K562 (cell line): ENCODE data around the gene PRKD2. TPM values are rescaled to one million over a fixed set of nuclear protein-coding genes. Genes with fewer than 3 reads are reported as not detected.

Experiments used
- ATAC-seq: fragments of 200-7000 bp; cut with Tn5 transposase; 3 replicates; pipeline ENCODE4 v1.9.1; 2020; ENCODE audit warnings: moderate library complexity
- BruUV-seq: library from RNA; stranded (reverse); fragments of 400-500 nt; replicated peaks from 2 replicates; lab custom pipeline; 2021; lab: Mats Ljungman, UMichigan
- CTCF ChIA-PET: fragments of 300-600 bp; formaldehyde crosslinking; extraction: SDS; loops from one replicate; lab custom pipeline; 2021; ENCODE audit warnings: low intra/inter-chr PET ratio; lab: Yijun Ruan, JAX
- POLR2A ChIA-PET: fragments of 300-600, 350-650 bp; sonication (Branson Sonifier 250); formaldehyde crosslinking; extraction: SDS; loops from one replicate; lab custom pipeline; 2021; ENCODE audit warnings: antibody characterized with exemption, inconsistent platforms; lab: Yijun Ruan, JAX
- DNase-seq, 4 experiments: peaks; one replicate each; pipeline versions ENCODE4 v3.0.0 to v3.0.0-alpha.2; 2011 to 2018; ENCODE audit warnings: low spot score in 3 of 4, mixed read lengths in 3 of 4; ENCODE audit errors: extremely low read depth in 1 of 4
- FAIRE-seq: peaks from 2 replicates; lab custom pipeline; 2011; peaks lifted over from hg19 to GRCh38; lab: Jason Lieb, UNC
- H2AFZ ChIP-seq: 2 replicates; pipeline ENCODE4 v1.6.0; 2011; ENCODE audit warnings: low read depth, low read length, control low read depth, inconsistent platforms
- H3K27ac ChIP-seq: fragments of 200-600 bp; 3 replicates; pipeline ENCODE4 v1.8.0; 2011; ENCODE audit warnings: low read depth, mild to moderate bottlenecking, control low read depth, inconsistent platforms, low read length, moderate library complexity, mixed read lengths; ENCODE audit errors: extremely low read depth
- H3K27me3 ChIP-seq, 2 experiments: fragments of 300-600 bp in 1 of 2; 2 replicates in 1 of 2; 3 replicates in 1 of 2; pipeline versions ENCODE4 v1.6.0 to v1.8.0; 2011; ENCODE audit warnings: inconsistent platforms in 2 of 2, low read length in 2 of 2, mild to moderate bottlenecking in 1 of 2, mixed read lengths in 1 of 2, moderate library complexity in 1 of 2; ENCODE audit not compliant: control insufficient read depth in 2 of 2, insufficient read depth in 2 of 2
- H3K36me3 ChIP-seq: fragments of 300-600 bp; 3 replicates; pipeline ENCODE4 v1.8.0; 2011; ENCODE audit warnings: mild to moderate bottlenecking, low read length, inconsistent platforms; ENCODE audit not compliant: control insufficient read depth, insufficient read depth
- H3K4me1 ChIP-seq, 2 experiments: fragments of 200-600 bp in 1 of 2; replicated peaks in 1 of 2; 2 replicates in 1 of 2; 3 replicates in 1 of 2; pipeline versions ENCODE4 v1.5.1 to v1.8.0; 2011; ENCODE audit warnings: inconsistent platforms in 2 of 2, low read length in 2 of 2, mild to moderate bottlenecking in 1 of 2, mixed read lengths in 1 of 2, moderate library complexity in 1 of 2; ENCODE audit not compliant: control insufficient read depth in 2 of 2, insufficient read depth in 2 of 2
- H3K4me2 ChIP-seq: 2 replicates; pipeline ENCODE4 v1.6.1; 2011; ENCODE audit warnings: low read length, control low read depth, inconsistent platforms, mixed read lengths; ENCODE audit not compliant: insufficient read depth
- H3K4me3 ChIP-seq: fragments of 200-600 bp; sonication (generic), shearing (Covaris generic); 2 replicates; pipeline ENCODE4 v1.5.1; 2016; ENCODE audit warnings: control low read depth, inconsistent platforms
- H3K79me2 ChIP-seq: fragments of 200-600 bp; 3 replicates; pipeline ENCODE4 v1.8.0; 2011; ENCODE audit warnings: low read length, inconsistent platforms; ENCODE audit not compliant: control insufficient read depth, insufficient read depth
- H3K9ac ChIP-seq, 2 experiments: 2 replicates each; pipeline versions ENCODE4 v1.6.0 to v1.6.1; 2011; ENCODE audit warnings: low read depth in 2 of 2, low read length in 2 of 2, control low read depth in 1 of 2, inconsistent platforms in 1 of 2, mild to moderate bottlenecking in 1 of 2, mixed read lengths in 1 of 2; ENCODE audit not compliant: insufficient read depth in 1 of 2
- H3K9me1 ChIP-seq: one replicate; pipeline ENCODE4 v1.6.0; 2011; ENCODE audit warnings: inconsistent platforms, mild to moderate bottlenecking, low read length, moderate library complexity; ENCODE audit not compliant: control insufficient read depth, insufficient read depth
- H3K9me3 ChIP-seq: replicated peaks from 2 replicates; pipeline ENCODE4 v1.5.1; 2011; ENCODE audit warnings: low read depth, low read length, inconsistent platforms; ENCODE audit not compliant: control insufficient read depth, insufficient read depth
- H4K20me1 ChIP-seq: replicated peaks from 2 replicates; pipeline ENCODE4 v1.6.1; 2011; ENCODE audit warnings: low read length, inconsistent platforms, mixed read lengths; ENCODE audit not compliant: control insufficient read depth, insufficient read depth
- CBFA2T3 ChIP-seq: fragments of 450-650 bp; IDR thresholded peaks from 2 replicates; pipeline ENCODE4 v1.6.1; 2017
- CCAR2 ChIP-seq: fragments of 200-400 bp; formaldehyde crosslinking; IDR thresholded peaks from 2 replicates; pipeline ENCODE4 v1.6.1; 2017; ENCODE audit warnings: mild to moderate bottlenecking, low read depth, low read length
- ELF4 ChIP-seq: fragments of 450-650 bp; formaldehyde crosslinking; IDR thresholded peaks from 2 replicates; pipeline ENCODE4 v1.4.0; 2022; ENCODE audit warnings: missing genetic modification characterization
- ERF ChIP-seq: fragments of 450-650 bp; formaldehyde crosslinking; IDR thresholded peaks from 2 replicates; pipeline ENCODE4 v1.4.0; 2020; ENCODE audit warnings: mild to moderate bottlenecking, mixed read lengths
- HDAC2 ChIP-seq: fragments of 450-650 bp; IDR thresholded peaks from 2 replicates; pipeline ENCODE4 v1.6.1; 2016; ENCODE audit warnings: mild to moderate bottlenecking
- MAZ ChIP-seq, 2 experiments: fragments of 450-650 bp in 1 of 2; sonication (generic) in 1 of 2; formaldehyde crosslinking; IDR thresholded peaks in 1 of 2; conservative IDR thresholded peaks in 1 of 2; 2 replicates each; pipeline versions ENCODE4 v1.4.0 to v1.5.0; 2020; ENCODE audit warnings: mild to moderate bottlenecking in 1 of 2, missing genetic modification reagents in 1 of 2
- MYC ChIP-seq, 2 experiments: fragments of 250-450 bp in 1 of 2; sonication (Bioruptor Pico) in 1 of 2; IDR thresholded peaks; 2 replicates each; pipeline versions ENCODE4 v1.5.1 to v1.6.1; 2012 to 2021; ENCODE audit warnings: low read depth in 2 of 2, borderline replicate concordance in 1 of 2, improper control_type of control experiment in 1 of 2, low read length in 1 of 2, mild to moderate bottlenecking in 1 of 2, moderate library complexity in 1 of 2
- POLR2G ChIP-seq: fragments of 200-400 bp; formaldehyde crosslinking; IDR thresholded peaks from 2 replicates; pipeline ENCODE4 v1.6.1; 2017; ENCODE audit warnings: low read depth, mild to moderate bottlenecking, antibody characterized with exemption, low read length, moderate library complexity
- SIN3B ChIP-seq: fragments of 450-650 bp; IDR thresholded peaks from 2 replicates; pipeline ENCODE4 v1.6.1; 2017; ENCODE audit warnings: low read depth, mild to moderate bottlenecking, moderate library complexity
- SMAD1 ChIP-seq: fragments of 150-350 bp; IDR thresholded peaks from 2 replicates; pipeline ENCODE4 v1.6.1; 2014; ENCODE audit warnings: low read length, low read depth; ENCODE audit not compliant: partially characterized antibody
- ZNF197 ChIP-seq: fragments of 200-800 bp; sonication (Bioruptor generic); IDR thresholded peaks from 2 replicates; pipeline ENCODE4 v1.6.1; 2016; ENCODE audit warnings: low read depth, missing genetic modification characterization, missing compliant biosample characterization
- ZNF511 ChIP-seq: sonication (generic); formaldehyde crosslinking; IDR thresholded peaks from 2 replicates; pipeline ENCODE4 v1.8.0; 2022; ENCODE audit warnings: mild to moderate bottlenecking, missing genetic modification reagents
- ZNF740 ChIP-seq, 3 experiments: fragments of 200-800 bp in 1 of 3; sonication (Bioruptor generic) in 1 of 3; sonication (generic) in 1 of 3; formaldehyde crosslinking in 1 of 3; IDR thresholded peaks; 2 replicates each; pipeline versions ENCODE4 v1.6.1 to v1.8.0; 2016 to 2022; ENCODE audit warnings: mild to moderate bottlenecking in 2 of 3, missing compliant biosample characterization in 2 of 3, missing genetic modification characterization in 2 of 3, missing genetic modification reagents in 1 of 3
- ZNF830 ChIP-seq: fragments of 250-450 bp; sonication (Bioruptor Pico); IDR thresholded peaks from 2 replicates; pipeline ENCODE4 v1.5.0; 2021; ENCODE audit warnings: mild to moderate bottlenecking
- WGBS: fragments of 100-300 bp; shearing (Covaris generic); methylation state at CpG from one replicate; pipeline ENCODE4 v1.1.6; 2016; ENCODE audit warnings: low coverage, mixed read lengths; ENCODE audit not compliant: insufficient coverage; ENCODE audit errors: missing lambda C conversion rate; 5-methylcytosine and 5-hydroxymethylcytosine counted together
- in situ Hi-C: fragments of 300-500 bp; cut with MboI; formaldehyde crosslinking; loops from 4 replicates; pipeline ENCODE4 v1.15.0; 2018; ENCODE audit warnings: inconsistent platforms, mixed read lengths
- intact Hi-C: fragments of 100-400 bp; cut with micrococcal nuclease; formaldehyde crosslinking; loops from 2 replicates; pipeline ENCODE4 v1.14.2; 2022
- polyA plus RNA-seq, 8 experiments: library from polyadenylated mRNA; depleted of rRNA in 4 of 8; stranded (reverse) in 5 of 8; unstranded in 3 of 8; fragments of >200 nt; fragmentation: Nextera tagmentation in 2 of 8; fragmentation: Illumina TruSeq in 1 of 8; extraction: Ambion mirVana in 2 of 8; extraction: Trizol in 1 of 8; gene quantifications; 2 replicates each; pipeline versions ENCODE4 v1.2.1 to v1.2.3, GENCODE V29; 2011 to 2014; ENCODE audit warnings: inconsistent platforms in 1 of 8, missing spikeins in 1 of 8
- total RNA-seq, 7 experiments: library from RNA; depleted of rRNA in 6 of 7; stranded (reverse); fragments of >200 nt in 6 of 7; fragmentation: Illumina TruSeq in 2 of 7; extraction: Trizol in 2 of 7; gene quantifications; 2 replicates each; pipeline versions ENCODE4 v1.2.1 to v1.2.3, GENCODE V29; 2011 to 2021; ENCODE audit warnings: low replicate concordance in 1 of 7

Gene PRKD2
- total and polyA plus RNA-seq, 9 of the 15 experiments (the other 6 are each of a cell fraction or from before 2014, with no cell fraction given), result 1.8 to 60.0 (median 15.0) TPM

GRCh38 chr19:46746281-46747057, 29.6 kb upstream of the PRKD2 start, which contains the start of gene STRN4:
Gene STRN4, minus strand, starts transcription at chr19:46746450. Its CDS starts 20 bp downstream, at chr19:46746430.
- H2AFZ ChIP-seq, result peak within 1 kb of the TSS; percentile 74
- H3K79me2 ChIP-seq, result peaks cover 54% of the 10 kb centered on the region
- H3K4me3 ChIP-seq, result peak within 1 kb of the TSS; percentile 98
- no peaks in the 10 kb centered on the region for H3K9me3 ChIP-seq
- POLR2A ChIA-PET, result interaction anchor here (0.6 kb wide), 1 partner anchor 114 kb away, joined by 4 read pairs; no protein-coding TSS in a partner anchor
- no peaks in the 10 kb centered on the region for H3K27me3 ChIP-seq
- ATAC-seq (peak; percentile 54), DNase-seq (peak; percentile 72 to 94 (median 92)), FAIRE-seq (no peak)
- peak within 1 kb of the TSS; percentile 94 for H3K4me2 ChIP-seq
- in situ Hi-C loops (no loop called here), intact Hi-C loops (loop anchor here (2.0 kb wide), 1 partner anchor 42 kb away; no protein-coding TSS in a partner anchor)
- peak within 1 kb of the TSS; percentile 91 to 99 for H3K9ac ChIP-seq
- H4K20me1 ChIP-seq, result peaks cover 22% of the 10 kb centered on the region
- H3K36me3 ChIP-seq, result peaks cover 28% of the 10 kb centered on the region; the same call in 1 of the 3 replicates
- H3K27ac ChIP-seq, result peak within 1 kb of the TSS; percentile 88
- peaks cover 18 to 34% of the 10 kb centered on the region in 2 experiments; a peak in 4 of 5 replicates for H3K4me1 ChIP-seq
- BruUV-seq, result no TSS peak
- CTCF ChIA-PET, result interaction anchor here (0.8 kb wide), 1 partner anchor 218 kb away, joined by 3 read pairs; no protein-coding TSS in a partner anchor
- H3K9me1 ChIP-seq, result peaks cover 2% of the 10 kb centered on the region
- WGBS, result 6% methylated on average over 14 of the region's 74 CpGs
- TF ChIP-seq ELF4 (CRISPR knock-in tag) (no peak), ZNF740 (CRISPR knock-in tag; IDR thresholded peaks at IDR 0.05) (peak; percentile 54; the same call in 1 of the 2 replicates), ZNF740 (tag; IDR thresholded peaks at IDR 0.05) (peak in 1 of 2 experiments; percentile 88; a peak in 2 of 4 replicates), SIN3B (peak; percentile 11; the same call in 1 of the 2 replicates), CBFA2T3 (no peak), ERF (CRISPR knock-in tag) (0 out of 2 replicates have a peak, but pooled peaks have one; percentile 13), HDAC2 (0 out of 2 replicates have a peak, but pooled peaks have one; percentile 30), SMAD1 (no peak), POLR2G (peak; percentile 60), MYC (IDR thresholded peaks at IDR 0.05; ENCODE audit: low read depth, low read length) (peak; percentile 27; the same call in 1 of the 2 replicates), MYC (CRISPR knock-in tag; IDR thresholded peaks at IDR 0.05; ENCODE audit: borderline replicate concordance, low read depth) (no peak), ZNF197 (peak; percentile 71; the same call in 1 of the 2 replicates), CCAR2 (no peak), ZNF830 (CRISPR knock-in tag) (no peak), ZNF511 (CRISPR knock-in tag) (0 out of 2 replicates have a peak, but pooled peaks have one; percentile 25), MAZ (CRISPR knock-in tag; conservative IDR thresholded peaks at IDR 0.05 in 1 of 2, IDR thresholded peaks at IDR 0.05 in 1 of 2) (peak; percentile 51 to 66)
